Panc1 (cell line): Measurements from ENCODE around the gene TTC39B. TPM values are rescaled to one million over a fixed set of nuclear protein-coding genes. Genes with fewer than 3 reads are reported as not detected.

Experiments
- ATAC-seq: fragments of 200-7000 bp; cut with Tn5 transposase; 2 replicates; pipeline ENCODE4 v1.9.1; 2020; ENCODE audit warnings: mild to moderate bottlenecking, moderate library complexity
- BruUV-seq: library from RNA; stranded (reverse); fragments of 400-500 nt; replicated peaks from 2 replicates; lab custom pipeline; 2021; lab: Mats Ljungman, UMichigan
- CTCF ChIA-PET: fragments of 300-600 bp; sonication (Branson Sonifier 250); formaldehyde crosslinking; loops from one replicate; lab custom pipeline; 2022; ENCODE audit warnings: antibody characterized with exemption; lab: Charles Lee
- POLR2A ChIA-PET: fragments of 300-600 bp; sonication (Branson Sonifier 250); formaldehyde crosslinking; loops from one replicate; lab custom pipeline; 2022; ENCODE audit warnings: antibody characterized with exemption; lab: Charles Lee
- DNase-seq: peaks from one replicate; pipeline ENCODE4 v3.0.0-alpha.2; 2010; ENCODE audit warnings: low read depth, low spot score
- H3K27ac ChIP-seq: 2 replicates; pipeline ENCODE4 v1.5.1; 2011; ENCODE audit warnings: mild to moderate bottlenecking, low read length, inconsistent platforms
- H3K27me3 ChIP-seq: fragments of 200-500 bp; sonication (Bioruptor generic); 2 replicates; pipeline ENCODE4 v1.6.0; 2014; ENCODE audit warnings: low read length, inconsistent platforms; ENCODE audit not compliant: control insufficient read depth, insufficient read depth
- H3K36me3 ChIP-seq: fragments of 200-500 bp; sonication (Bioruptor generic); 2 replicates; pipeline ENCODE4 v1.5.1; 2014; ENCODE audit warnings: inconsistent platforms, mild to moderate bottlenecking, low read length, moderate library complexity; ENCODE audit not compliant: control insufficient read depth, insufficient read depth
- H3K4me1 ChIP-seq: 2 replicates; pipeline ENCODE4 v1.5.1; 2011; ENCODE audit warnings: inconsistent platforms, mild to moderate bottlenecking, low read length, moderate library complexity; ENCODE audit not compliant: control insufficient read depth, insufficient read depth
- H3K4me3 ChIP-seq, 2 experiments: 2 replicates each; pipeline ENCODE4 v1.5.1; 2011 to 2012; ENCODE audit warnings: low read depth in 2 of 2, low read length in 2 of 2, mild to moderate bottlenecking in 2 of 2, inconsistent platforms in 1 of 2, moderate library complexity in 1 of 2
- H3K9me3 ChIP-seq: fragments of 200-500 bp; sonication (Bioruptor generic); 2 replicates; pipeline ENCODE4 v1.5.1; 2014; ENCODE audit warnings: low read depth, mild to moderate bottlenecking, inconsistent platforms, low read length, moderate library complexity; ENCODE audit not compliant: control insufficient read depth, insufficient read depth
- CTCF ChIP-seq: fragments of 450-650 bp; IDR thresholded peaks from 2 replicates; pipeline ENCODE4 v1.5.1; 2017; ENCODE audit warnings: mild to moderate bottlenecking
- POLR2AphosphoS5 ChIP-seq: IDR thresholded peaks from 2 replicates; pipeline ENCODE4 v1.6.1; 2012; ENCODE audit warnings: mild to moderate bottlenecking, low read depth, low read length, moderate library complexity
- REST ChIP-seq, 2 experiments: IDR thresholded peaks; 2 replicates each; pipeline ENCODE4 v1.6.1; 2011 to 2012; ENCODE audit warnings: low read depth in 2 of 2, control low read depth in 1 of 2, low read length in 1 of 2, mild to moderate bottlenecking in 1 of 2, moderate library complexity in 1 of 2; ENCODE audit not compliant: insufficient read depth in 1 of 2
- SIN3A ChIP-seq: IDR thresholded peaks from 2 replicates; pipeline ENCODE4 v1.6.1; 2012; ENCODE audit warnings: low read depth, mild to moderate bottlenecking, low read length, moderate library complexity, borderline replicate concordance; ENCODE audit not compliant: insufficient read depth
- TCF7L2 ChIP-seq: IDR thresholded peaks from 2 replicates; pipeline ENCODE4 v1.6.1; 2011; ENCODE audit warnings: mild to moderate bottlenecking, low read depth, low read length, inconsistent platforms
- in situ Hi-C: cut with HindIII; loops from 2 replicates; pipeline ENCODE4 v1.10.0; 2016; ENCODE audit warnings: low sequenced_read_pairs, low pct_unique_long_range_greater_than_20kb
- intact Hi-C: fragments of 100-400 bp; cut with micrococcal nuclease; formaldehyde crosslinking; loops from one replicate; pipeline ENCODE4 v1.10.0; 2022; ENCODE audit not compliant: unreplicated experiment
- total RNA-seq: library from RNA; stranded (reverse); gene quantifications from one replicate; pipeline ENCODE4 v1.2.1, GENCODE V29; 2021; ENCODE audit not compliant: unreplicated experiment

Gene TTC39B
- total RNA-seq, 1 experiment from 2014 or later = 1.6 TPM

DNA sequence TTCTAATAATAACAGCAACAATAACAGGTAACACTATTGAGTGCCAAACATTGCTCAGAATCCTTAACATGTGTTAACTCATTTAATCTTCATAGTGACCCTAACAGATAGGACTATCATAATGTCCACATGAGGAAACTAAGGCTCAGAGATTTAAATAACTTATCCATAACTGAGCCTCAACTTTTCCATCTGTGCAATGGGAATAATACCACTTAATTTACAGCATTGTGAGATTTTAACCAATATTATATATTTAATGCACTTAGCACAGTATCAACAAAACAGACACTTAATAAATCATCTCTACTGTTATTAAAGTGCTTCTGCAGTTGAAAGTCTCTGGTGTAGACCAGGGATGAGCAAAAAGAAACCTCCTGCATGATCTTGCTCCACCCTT lies 28.2 kb downstream of the TTC39B start:
- CTCF ChIA-PET = no interaction called here

DNA sequence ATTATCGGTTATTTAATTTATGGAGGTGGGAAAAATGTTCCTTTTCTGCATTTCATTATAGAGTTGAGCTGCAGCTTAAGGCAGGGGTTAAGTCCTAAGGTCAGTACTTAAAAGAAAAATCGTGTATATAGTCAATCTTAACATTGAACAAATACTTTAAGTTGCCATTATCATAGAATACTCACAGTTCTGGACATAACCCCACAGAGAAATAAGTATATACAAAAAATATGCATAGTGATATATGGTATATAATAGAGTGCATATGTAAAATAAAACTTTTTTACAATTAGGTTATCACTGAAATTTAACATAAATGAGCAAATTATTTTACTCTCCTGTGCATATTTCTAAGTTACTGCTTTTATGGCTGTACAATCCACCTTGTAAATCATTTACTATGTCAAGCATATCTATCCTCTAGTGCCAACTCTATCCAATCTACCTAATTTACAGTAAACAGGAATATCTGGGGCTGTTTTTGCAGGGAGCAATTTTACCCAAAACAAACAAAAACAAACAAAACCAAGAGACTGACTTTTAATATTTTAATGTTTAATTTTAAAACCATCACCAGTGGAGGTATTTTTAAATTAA lies 28.8 kb downstream of the TTC39B start:
- Histone ChIP-seq H3K27ac (no peak overlapping the region), H3K4me1 (no peaks in the 10 kb centered on the region), H3K4me3 (no peak overlapping the region), H3K27me3 (no peaks in the 10 kb centered on the region), H3K36me3 (no peaks in the 10 kb centered on the region), H3K9me3 (no peaks in the 10 kb centered on the region)
- no peak for TF ChIP-seq POLR2AphosphoS5
- TF ChIP-seq REST (IDR thresholded peaks at IDR 0.05; ENCODE audit: insufficient read depth in 1 of 2, low read depth in 2 of 2, low read length in 1 of 2) = no peak
- TF ChIP-seq SIN3A = no peak
- TF ChIP-seq CTCF = no peak
- no peak for TF ChIP-seq TCF7L2
- no TSS peak for BruUV-seq
- intact Hi-C loops (loop anchor here (10.0 kb wide), 1 partner anchor 147 kb away; the partner anchor contains the start of gene SNAPC3), in situ Hi-C loops (no loop called here)
- POLR2A ChIA-PET = no interaction called here
- DNase-seq = no peak
- ATAC-seq = no peak
- CTCF ChIA-PET = no interaction called here

More for the DNA sequence above, 28.2 kb downstream of the TTC39B start:
- in situ Hi-C loops = no loop called here
- POLR2A ChIA-PET = no interaction called here
- DNase-seq (no peak), ATAC-seq (no peak)
- H3K27ac ChIP-seq = no peak overlapping the region
- no peaks in the 10 kb centered on the region for H3K36me3 ChIP-seq
- no peaks in the 10 kb centered on the region for H3K9me3 ChIP-seq
- no peaks in the 10 kb centered on the region for H3K27me3 ChIP-seq
- no peak overlapping the region for H3K4me3 ChIP-seq
- BruUV-seq = no TSS peak
- intact Hi-C loops = loop anchor here (10.0 kb wide), 1 partner anchor 146 kb away; the partner anchor contains the start of gene SNAPC3
- H3K4me1 ChIP-seq = no peaks in the 10 kb centered on the region
- no peak for TF ChIP-seq TCF7L2
- no peak for TF ChIP-seq SIN3A
- no peak for TF ChIP-seq POLR2AphosphoS5
- TF ChIP-seq CTCF = no peak
